Left forelimb (tissue), 1 donor: ENCODE results near the gene KRTAP10-8.
"Not testable (repeated sequence)": the region's sequence is repeated elsewhere in the genome, so short reads cannot be mapped to it uniquely, and the experiment has no call there.

Experiments
- DNase-seq: peaks from one replicate; pipeline ENCODE4 v3.0.0-alpha.2; 2018; ENCODE audit warnings: low spot score

Gene KRTAP10-8

GRCh38 chr21:44646366-44647221, 34.7 kb downstream of the KRTAP10-8 start, which contains the start of gene KRTAP10-11:
KRTAP10-11 (plus strand) TSS chr21:44646414; CDS start chr21:44646459, 45 bp downstream.
- not testable (repeated sequence) for DNase-seq

DNA sequence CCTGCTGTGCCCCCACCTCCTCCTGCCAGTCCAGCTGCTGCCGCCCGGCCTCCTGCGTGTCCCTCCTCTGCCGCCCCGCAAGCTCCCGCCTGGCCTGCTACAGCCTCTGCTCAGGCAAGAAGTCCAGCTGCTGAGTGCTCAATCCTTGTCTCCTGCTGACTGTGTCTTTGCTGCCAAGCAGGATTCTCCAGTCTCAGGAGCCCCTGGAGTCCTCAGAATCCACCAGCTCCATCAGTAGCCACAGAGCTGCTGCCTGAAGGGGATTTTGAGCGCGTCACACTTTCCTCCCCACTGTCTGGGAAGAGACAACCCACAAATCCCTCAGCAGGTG, 35.3 kb downstream of the KRTAP10-8 start:
- no peak for DNase-seq

DNA sequence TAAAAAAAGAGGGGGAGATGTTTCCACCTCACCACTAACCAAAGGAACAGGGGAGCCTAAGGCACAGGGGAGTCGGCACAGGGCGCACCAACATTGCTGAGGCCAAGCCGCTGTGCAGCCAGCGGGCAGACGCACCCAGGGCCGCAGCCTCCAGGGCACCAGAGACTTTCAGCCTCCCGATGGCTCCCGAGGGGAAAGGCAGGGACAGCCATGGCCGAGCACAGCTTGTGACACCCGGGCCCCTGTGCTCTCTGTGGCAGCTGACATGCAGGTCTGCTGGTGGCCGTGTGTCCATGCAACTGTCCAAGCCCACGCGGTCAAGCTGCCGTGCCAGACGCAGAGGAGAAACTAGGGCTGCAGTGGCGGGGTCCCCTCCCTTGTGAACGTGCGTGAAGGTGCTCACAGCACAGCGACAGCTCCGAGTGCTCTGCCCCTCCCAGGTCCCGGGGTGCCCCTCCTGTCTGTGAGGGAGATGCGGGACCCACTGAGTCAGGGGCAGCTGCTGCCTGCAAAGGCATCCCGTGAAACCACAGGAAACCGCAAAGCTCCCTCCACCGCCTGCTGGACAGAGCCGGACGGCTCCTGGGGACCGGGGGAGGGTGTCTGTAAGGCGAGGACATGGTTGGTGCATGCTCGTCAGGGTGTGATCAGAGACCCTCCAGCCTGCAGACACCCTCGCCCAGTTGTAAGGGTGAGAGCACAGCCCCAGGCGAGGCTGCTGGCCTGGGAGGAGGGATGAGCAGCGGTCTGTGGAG, 36.9 kb downstream of the KRTAP10-8 start:
- no peak for DNase-seq

- DNase-seq = no peak
Measured at GRCh38 chr21:44649521-44650100, 37.7 kb downstream of the KRTAP10-8 start.

DNA sequence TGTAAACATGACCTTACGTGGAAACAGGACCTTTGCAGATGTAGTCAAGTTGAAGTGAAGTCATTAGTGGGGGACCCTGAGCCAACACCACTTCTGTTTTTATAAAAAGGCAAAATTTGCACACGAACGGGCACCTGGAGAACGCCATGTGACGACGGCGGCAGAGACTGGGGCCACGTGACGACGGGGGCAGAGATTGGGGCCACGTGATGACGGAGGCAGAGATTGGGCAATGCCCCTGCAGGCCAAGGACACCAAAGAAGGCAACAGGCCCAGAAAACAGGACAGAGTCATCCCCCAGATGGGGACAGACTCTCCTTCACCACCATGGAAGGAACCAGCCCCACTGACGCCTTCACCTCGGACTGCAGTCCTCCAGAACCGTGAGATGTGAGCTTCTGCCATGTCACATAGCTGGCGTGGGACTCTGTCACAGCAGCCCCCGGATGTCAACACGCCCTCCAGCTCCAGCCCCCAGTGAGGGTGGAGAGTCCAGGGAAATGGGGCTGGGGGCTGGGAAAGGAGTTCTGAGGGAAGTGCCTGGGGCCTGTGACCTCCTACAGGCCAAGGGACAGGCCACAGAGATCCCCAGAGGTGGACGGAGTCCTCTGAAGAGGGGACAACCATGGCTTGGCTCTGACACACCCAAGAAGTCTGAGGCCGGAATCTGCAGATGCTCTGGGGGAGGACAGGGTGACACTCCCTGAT, 38.5 kb downstream of the KRTAP10-8 start:
- DNase-seq = no peak

DNA sequence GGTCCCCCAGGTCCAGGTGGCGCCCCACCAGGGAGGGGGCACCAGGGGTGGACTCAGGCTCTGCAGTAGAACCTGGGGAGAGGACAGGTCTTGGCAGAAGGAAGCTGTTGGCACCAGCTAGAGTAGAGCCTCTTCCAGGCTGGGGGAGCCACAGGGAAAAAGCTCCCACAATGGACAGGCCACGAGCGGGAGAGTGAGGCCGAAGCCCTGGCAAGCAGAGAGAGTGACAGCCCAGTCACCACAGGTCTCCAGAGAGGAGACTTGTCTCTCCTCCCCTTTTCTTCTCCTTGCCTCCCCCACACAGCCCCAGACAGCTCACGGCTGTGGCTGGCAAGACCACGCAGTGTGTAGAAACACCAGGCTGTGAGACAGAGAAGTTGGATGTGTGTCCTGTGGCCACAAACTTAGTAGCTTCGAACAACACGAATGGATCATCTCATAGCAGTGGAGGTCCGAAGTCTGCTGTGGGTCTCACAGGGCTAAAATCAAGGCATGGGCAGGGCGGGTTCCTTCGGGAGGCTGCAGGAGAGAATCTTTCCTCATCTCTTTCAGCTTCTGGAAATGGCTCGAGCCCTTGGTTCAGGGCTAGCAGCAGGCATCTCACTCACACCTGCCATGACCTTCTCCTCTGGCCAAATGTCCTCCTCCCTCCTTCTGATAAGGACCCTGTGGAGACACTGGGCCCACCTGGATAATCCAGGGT, 39.2 kb downstream of the KRTAP10-8 start:
- DNase-seq = no peak

GRCh38 chr21:44653123-44653522, 41.2 kb downstream of the KRTAP10-8 start:
- DNase-seq = no peak

DNA sequence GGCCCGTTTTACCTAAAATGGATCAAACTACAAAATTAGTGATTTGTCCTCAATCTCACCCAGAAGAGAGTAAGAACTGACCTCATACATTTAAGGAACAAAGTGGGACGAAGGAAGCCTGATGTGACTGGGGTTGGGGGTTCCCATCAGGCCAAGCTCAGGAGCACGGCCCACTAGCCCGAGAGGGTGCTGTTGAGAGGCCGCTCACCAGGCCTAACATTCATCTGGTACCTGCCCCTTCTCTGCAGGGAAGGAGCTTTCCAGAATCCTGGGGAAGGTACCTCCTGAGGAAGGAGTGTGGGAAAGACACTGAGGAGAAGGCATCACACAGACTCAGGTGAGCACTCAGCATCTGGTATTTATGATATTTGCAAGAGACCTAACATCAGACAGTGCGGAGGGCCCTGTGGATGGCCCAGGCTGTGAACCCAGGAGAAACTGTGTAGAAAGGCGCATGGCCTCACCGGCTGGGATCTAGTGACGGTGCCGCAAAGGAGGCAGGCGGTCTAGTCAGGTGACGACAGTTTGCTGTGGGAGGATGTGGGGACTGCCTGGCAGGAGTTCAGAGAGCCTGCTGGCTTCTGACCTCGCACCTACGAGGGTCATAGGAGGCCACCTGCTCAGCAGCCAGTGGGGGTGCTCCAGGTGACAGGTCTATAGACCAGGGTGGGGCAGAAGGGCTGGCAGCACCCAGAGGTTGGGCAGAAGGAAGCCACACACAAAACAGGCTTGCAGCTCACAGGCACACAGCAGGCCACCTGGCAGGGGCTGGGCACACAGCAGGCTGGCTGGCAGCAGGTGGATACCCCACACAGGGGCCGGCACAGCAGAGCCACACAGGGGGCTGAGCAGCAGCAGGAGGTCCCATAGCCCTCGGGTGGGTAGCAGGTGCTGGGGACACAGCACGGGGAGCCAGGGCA, 42.0 kb downstream of the KRTAP10-8 start:
- no peak for DNase-seq

- DNase-seq = no peak
Measured at GRCh38 chr21:44654576-44655175, 42.8 kb downstream of the KRTAP10-8 start, which contains the start of gene KRTAP12-4. KRTAP12-4 (minus strand) TSS chr21:44654659; CDS start chr21:44654614, 45 bp downstream.

- no peak for DNase-seq
Measured at GRCh38 chr21:44656868-44657267, 45.0 kb downstream of the KRTAP10-8 start.

DNA sequence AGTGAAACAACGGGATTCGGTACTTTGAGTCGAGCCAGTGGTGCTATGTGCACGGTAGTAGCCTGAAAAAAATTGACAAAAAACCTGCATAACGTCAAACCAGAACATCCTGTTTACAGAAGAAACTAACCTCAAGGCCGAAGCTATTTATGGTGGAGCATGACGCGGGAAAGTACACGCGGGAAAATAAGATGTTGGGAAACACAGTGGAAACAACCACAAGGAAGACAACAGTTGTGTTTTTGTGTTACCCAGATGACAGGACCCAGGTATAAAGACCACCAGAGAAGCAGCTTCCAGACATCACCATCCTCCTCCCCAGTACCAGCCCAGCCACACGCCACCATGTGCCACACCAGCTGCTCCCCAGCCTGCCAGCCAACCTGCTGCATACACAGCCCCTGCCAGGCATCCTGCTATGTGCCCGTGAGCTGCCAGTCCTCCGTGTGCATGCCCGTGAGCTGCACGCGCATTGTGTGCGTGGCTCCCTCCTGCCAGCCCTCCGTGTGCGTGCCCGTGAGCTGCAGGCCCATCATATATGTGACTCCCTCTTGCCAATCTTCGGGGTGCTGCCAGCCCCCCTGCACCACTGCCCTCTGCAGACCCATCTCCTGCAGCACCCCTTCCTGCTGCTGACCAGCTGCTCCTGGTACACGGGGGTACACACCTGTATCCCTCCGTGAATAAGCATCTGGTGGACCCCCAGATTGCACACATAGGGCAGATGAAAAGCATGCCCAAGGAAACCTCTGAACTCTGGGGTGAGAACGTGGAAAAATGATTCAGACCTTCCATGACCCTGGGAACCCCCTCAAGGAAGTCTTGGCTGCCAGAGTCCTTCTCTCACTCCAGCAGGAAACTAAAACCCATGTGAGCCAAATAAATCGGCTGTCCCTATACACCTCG, 46.0 kb downstream of the KRTAP10-8 start, which contains the start of gene KRTAP12-3:
KRTAP12-3 (plus strand) TSS at position 298 of the 906 bp plus-strand sequence; CDS start at position 346, 48 bp downstream.
- DNase-seq = no peak

DNA sequence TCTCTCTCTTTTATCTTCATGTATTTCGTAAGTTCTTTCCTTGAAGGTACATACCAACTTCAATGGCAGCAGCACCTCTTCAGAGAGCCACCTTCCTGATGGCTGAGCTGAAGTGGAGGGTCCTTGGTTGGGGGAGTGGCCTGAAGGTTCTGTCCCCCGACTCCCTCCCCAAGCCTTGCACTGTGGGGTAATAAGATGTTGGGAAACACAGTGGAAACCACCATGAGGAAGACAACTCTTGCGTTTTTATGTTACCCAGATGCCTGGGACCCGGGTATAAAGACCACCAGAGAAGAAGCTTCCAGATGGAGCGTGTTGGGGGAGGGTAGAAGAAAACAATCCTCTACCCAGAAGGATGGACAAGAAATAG, 46.6 kb downstream of the KRTAP10-8 start:
- no peak for DNase-seq

DNA sequence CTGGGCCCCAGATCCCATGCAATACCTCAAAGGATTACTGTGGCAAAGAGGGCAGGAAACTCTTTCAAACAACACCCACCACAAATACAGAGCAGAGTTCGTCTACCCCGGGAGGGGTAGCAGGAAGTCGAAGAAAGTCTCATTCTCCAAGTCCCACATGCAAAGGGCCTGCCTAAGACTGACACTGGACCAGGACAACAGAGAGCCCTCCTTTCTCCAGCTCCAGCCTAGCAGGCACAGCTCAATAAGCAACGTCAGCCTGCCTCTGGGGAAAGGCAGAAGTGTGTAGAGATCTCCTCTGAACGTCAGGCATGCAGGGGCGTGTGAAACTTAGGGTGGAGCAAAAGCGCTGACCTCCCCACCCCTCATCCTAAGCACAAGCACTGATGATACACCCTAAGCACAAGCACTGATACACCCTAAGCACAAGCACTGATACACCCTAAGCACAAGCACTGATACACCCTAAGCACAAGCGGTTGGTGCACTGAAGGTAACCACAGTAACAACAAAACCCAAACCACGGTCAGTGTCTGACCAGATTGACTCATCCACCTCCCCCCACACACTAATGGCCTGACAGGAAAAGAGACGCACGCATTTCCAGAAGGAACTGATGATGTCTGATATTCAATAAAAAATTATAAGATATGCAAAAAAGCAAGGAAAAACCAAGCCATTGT, 47.2 kb downstream of the KRTAP10-8 start:
- no peak for DNase-seq

- not testable (repeated sequence) for DNase-seq
Measured at GRCh38 chr21:44661567-44661966, 49.7 kb downstream of the KRTAP10-8 start.
